ENCODE measurements around the gene ZNF710. TPM values are rescaled to one million over a fixed set of nuclear protein-coding genes. Genes with fewer than 3 reads are reported as not detected.

ZNF710 gene
- total and polyA plus RNA-seq, 2 of the 13 experiments (the other 11 are each of a cell fraction or from before 2014, with no cell fraction given): 4.7 to 20.6 TPM

- TF ChIP-seq BCLAF1 (IDR thresholded peaks at IDR 0.05) (no peak), MAZ (IDR thresholded peaks at IDR 0.05; ENCODE audit: borderline replicate concordance, low read depth, low read length) (0 out of 2 replicates have a peak, but pooled peaks have one; percentile 10), MAZ (CRISPR knock-in tag; IDR thresholded peaks at IDR 0.05; ENCODE audit: low read depth) (no peak), KLF11 (CRISPR knock-in tag; IDR thresholded peaks at IDR 0.05) (no peak), BRCA1 (CRISPR knock-in tag; IDR thresholded peaks at IDR 0.05) (no peak), SRF (IDR thresholded peaks at IDR 0.05; ENCODE audit: low read depth, low read length) (no peak), MLX (CRISPR knock-in tag; IDR thresholded peaks at IDR 0.05) (no peak), GTF3A (CRISPR knock-in tag; conservative IDR thresholded peaks at IDR 0.05) (no peak), NBN (conservative IDR thresholded peaks at IDR 0.05) (no peak), FIP1L1 (IDR thresholded peaks at IDR 0.05; ENCODE audit: borderline replicate concordance, insufficient read depth, low read depth, low read length) (no peak), ZSCAN21 (CRISPR knock-in tag; IDR thresholded peaks at IDR 0.05; ENCODE audit: borderline replicate concordance) (no peak), ZNF816 (CRISPR knock-in tag; IDR thresholded peaks at IDR 0.05; ENCODE audit: borderline replicate concordance) (no peak), ZNF674 (CRISPR knock-in tag; IDR thresholded peaks at IDR 0.05; ENCODE audit: low read depth) (no peak), ZSCAN5A (CRISPR knock-in tag; IDR thresholded peaks at IDR 0.05; ENCODE audit: borderline replicate concordance) (no peak), ZNF709 (CRISPR knock-in tag; IDR thresholded peaks at IDR 0.05) (no peak), MAX (IDR thresholded peaks at IDR 0.05) (peak; percentile 58), ZNF790 (CRISPR knock-in tag; IDR thresholded peaks at IDR 0.05; ENCODE audit: borderline replicate concordance) (no peak), MED13 (CRISPR knock-in tag; IDR thresholded peaks at IDR 0.05) (no peak), ZNF740 (CRISPR knock-in tag; IDR thresholded peaks at IDR 0.05) (peak; percentile 62), ZSCAN9 (CRISPR knock-in tag; IDR thresholded peaks at IDR 0.05; ENCODE audit: borderline replicate concordance) (no peak), ZZZ3 (CRISPR knock-in tag; IDR thresholded peaks at IDR 0.05; ENCODE audit: borderline replicate concordance) (no peak), ZSCAN25 (CRISPR knock-in tag; IDR thresholded peaks at IDR 0.05) (peak; percentile 47; the same call in 1 of the 2 replicates), PATZ1 (CRISPR knock-in tag; IDR thresholded peaks at IDR 0.05) (peak; percentile 66), RXRB (CRISPR knock-in tag; IDR thresholded peaks at IDR 0.05; ENCODE audit: borderline replicate concordance) (no peak)
These were observed 731 bp downstream of the ZNF710 start (continued) for GRCh38 chr15:90001683-90002427.

All from HepG2 (cell line).